Natural killer cell treated with Interleukin-12 subunit alpha and Interleukin-12 subunit beta and Interleukin-15 and Interleukin-18, amount 100 ng/mL, for 72 hours (primary cell): ENCODE measurements around the gene EGR1. TPM values are rescaled to one million over a fixed set of nuclear protein-coding genes. Genes with fewer than 3 reads are reported as not detected.

Experiments
- total RNA-seq, 2 donors: library from RNA; stranded (reverse); gene quantifications; one replicate each; pipeline ENCODE4 v1.2.3, GENCODE V29; 2022

EGR1 gene
- total RNA-seq, 2 donors from 2014 or later: 8.5 to 11.2 TPM

Other genes with a start within 250 kb of the EGR1 start
- under 1 TPM in 1 of 2 donors, not detected in 1; 0.22 TPM for gene GFRA3, start 190.9 kb upstream of the EGR1 start, total RNA-seq
- gene CDC25C, start 133.7 kb upstream of the EGR1 start, total RNA-seq: 10 to 100 TPM in 1 of 2 donors, 1 to 10 TPM in 1; 5.5 to 14.0 TPM
- gene FAM53C, start 127.2 kb upstream of the EGR1 start, total RNA-seq: 10 to 100 TPM; 28.8 to 30.6 TPM
- 10 to 100 TPM; 58.6 to 61.7 TPM for gene KDM3B, start 112.8 kb upstream of the EGR1 start, total RNA-seq
- gene REEP2, start 26.4 kb upstream of the EGR1 start, total RNA-seq: under 1 TPM in 1 of 2 donors, not detected in 1; 0.75 TPM
- 100 to 1,000 TPM; 150 to 167 TPM for gene ETF1, start 77.8 kb downstream of the EGR1 start, total RNA-seq
- gene HSPA9, start 109.9 kb downstream of the EGR1 start, total RNA-seq: 100 to 1,000 TPM; 337 to 473 TPM